Right lobe of liver (tissue), 4 donors: ENCODE results near the gene C3orf20.

ENCODE experiments used
- CTCF ChIP-seq, 4 donors: fragments of 200-600 bp in 3 of 4; fragments of 450-650 bp in 1 of 4; IDR thresholded peaks; one replicate each; pipeline versions ENCODE4 v1.5.1 to v1.8.0; 2016 to 2022; ENCODE audit warnings: antibody characterized with exemption in 4 of 4, mild to moderate bottlenecking in 2 of 4
- POLR2A ChIP-seq: fragments of 450-650 bp; IDR thresholded peaks from one replicate; pipeline ENCODE4 v1.6.1; 2017; ENCODE audit warnings: antibody characterized with exemption, mild to moderate bottlenecking
- donor health status: DM: no; HTN: no; CAD: no.
- donor health status: DM: no; HTN: no; CAD: no.
- donor health status: DM: no; HTN: yes; CAD: no.

GRCh38 chr3:14634763-14635400 is 40.1 kb upstream of the C3orf20 start:
- no peak for TF ChIP-seq CTCF (IDR thresholded peaks at IDR 0.05)
- no peak for TF ChIP-seq POLR2A
